Right atrium auricular region (tissue), 2 donors: Measurements from ENCODE around the gene OR1I1. TPM values are rescaled to one million over a fixed set of nuclear protein-coding genes. Genes with fewer than 3 reads are reported as not detected.
A peak's percentile ranks its signal among the peaks of the same experiment; 100 is the strongest.

Source experiments
- DNase-seq: peaks from one replicate; pipeline ENCODE4 v3.0.0-alpha.2; 2019; ENCODE audit warnings: low spot score
- H3K27ac ChIP-seq, 2 donors: fragments of 200-600 bp; sonication (generic); 1 replicate in 1 of 2; 2 replicates in 1 of 2; pipeline ENCODE4 v1.5.1; 2016 to 2019
- H3K27me3 ChIP-seq, 2 donors: fragments of 200-600 bp; sonication (generic); one replicate each; pipeline versions ENCODE4 v1.5.1 to v1.6.0; 2017 to 2019
- H3K36me3 ChIP-seq: fragments of 200-600 bp; sonication (generic); one replicate; pipeline ENCODE4 v1.5.1; 2016
- H3K4me1 ChIP-seq, 2 donors: fragments of 200-600 bp; sonication (generic); one replicate each; pipeline versions ENCODE4 v1.5.1 to v1.6.0; 2017 to 2019
- H3K4me3 ChIP-seq, 2 donors: fragments of 200-600 bp; sonication (generic); 1 replicate in 1 of 2; 2 replicates in 1 of 2; pipeline ENCODE4 v1.5.1; 2017 to 2019; ENCODE audit warnings: mild to moderate bottlenecking in 1 of 2, moderate library complexity in 1 of 2
- H3K9me3 ChIP-seq, 2 donors: fragments of 200-600 bp; sonication (generic); one replicate each; pipeline ENCODE4 v1.5.1; 2019
- total RNA-seq, 2 donors: library from RNA; depleted of rRNA; stranded (reverse); fragments of >200 nt; gene quantifications; one replicate each; pipeline ENCODE4 v1.1.0, GENCODE V29; 2016
- TF ChIP-seq, protein P1 (sequence below), 2 donors: fragments of 200-600 bp; sonication (generic); IDR thresholded peaks; one replicate each; pipeline ENCODE4 v1.5.1; 2019; ENCODE audit warnings: antibody characterized with exemption in 2 of 2

The OR1I1 gene
- total RNA-seq, 2 donors from 2014 or later: not detected

DNA sequence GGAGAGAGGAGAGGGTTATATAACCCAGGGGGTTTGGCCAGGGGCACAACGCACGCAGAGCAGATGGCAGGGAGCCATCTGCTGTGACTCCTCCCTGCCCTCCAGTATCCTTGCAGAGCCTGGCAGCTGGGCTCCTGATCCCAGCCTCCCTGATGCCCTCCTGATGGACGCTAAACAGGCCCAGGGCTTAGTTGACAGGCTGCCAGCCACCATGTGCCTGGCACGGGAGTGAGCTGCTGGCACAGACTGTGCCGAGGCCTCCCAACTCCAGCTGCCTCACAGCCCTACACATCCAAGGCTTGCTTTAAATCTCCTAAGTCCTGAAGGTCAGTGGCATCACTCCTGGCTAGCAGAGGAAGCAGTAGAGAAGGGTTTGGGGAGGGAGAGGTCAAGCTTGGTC is 41.9 kb downstream of the OR1I1 start:
- Histone ChIP-seq H3K27ac (peak overlapping the region; percentile 94 to 96), H3K9me3 (no peaks in the 10 kb centered on the region), H3K27me3 (no peaks in the 10 kb centered on the region), H3K4me1 (peaks cover 0 to 30% of the 10 kb centered on the region in 2 donors), H3K4me3 (peak overlapping the region; percentile 53 to 71), H3K36me3 (peaks cover 40% of the 10 kb centered on the region)
- TF ChIP-seq, protein P1, sequence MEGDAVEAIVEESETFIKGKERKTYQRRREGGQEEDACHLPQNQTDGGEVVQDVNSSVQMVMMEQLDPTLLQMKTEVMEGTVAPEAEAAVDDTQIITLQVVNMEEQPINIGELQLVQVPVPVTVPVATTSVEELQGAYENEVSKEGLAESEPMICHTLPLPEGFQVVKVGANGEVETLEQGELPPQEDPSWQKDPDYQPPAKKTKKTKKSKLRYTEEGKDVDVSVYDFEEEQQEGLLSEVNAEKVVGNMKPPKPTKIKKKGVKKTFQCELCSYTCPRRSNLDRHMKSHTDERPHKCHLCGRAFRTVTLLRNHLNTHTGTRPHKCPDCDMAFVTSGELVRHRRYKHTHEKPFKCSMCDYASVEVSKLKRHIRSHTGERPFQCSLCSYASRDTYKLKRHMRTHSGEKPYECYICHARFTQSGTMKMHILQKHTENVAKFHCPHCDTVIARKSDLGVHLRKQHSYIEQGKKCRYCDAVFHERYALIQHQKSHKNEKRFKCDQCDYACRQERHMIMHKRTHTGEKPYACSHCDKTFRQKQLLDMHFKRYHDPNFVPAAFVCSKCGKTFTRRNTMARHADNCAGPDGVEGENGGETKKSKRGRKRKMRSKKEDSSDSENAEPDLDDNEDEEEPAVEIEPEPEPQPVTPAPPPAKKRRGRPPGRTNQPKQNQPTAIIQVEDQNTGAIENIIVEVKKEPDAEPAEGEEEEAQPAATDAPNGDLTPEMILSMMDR (IDR thresholded peaks at IDR 0.05): no peak
- DNase-seq: peak; percentile 64

DNA sequence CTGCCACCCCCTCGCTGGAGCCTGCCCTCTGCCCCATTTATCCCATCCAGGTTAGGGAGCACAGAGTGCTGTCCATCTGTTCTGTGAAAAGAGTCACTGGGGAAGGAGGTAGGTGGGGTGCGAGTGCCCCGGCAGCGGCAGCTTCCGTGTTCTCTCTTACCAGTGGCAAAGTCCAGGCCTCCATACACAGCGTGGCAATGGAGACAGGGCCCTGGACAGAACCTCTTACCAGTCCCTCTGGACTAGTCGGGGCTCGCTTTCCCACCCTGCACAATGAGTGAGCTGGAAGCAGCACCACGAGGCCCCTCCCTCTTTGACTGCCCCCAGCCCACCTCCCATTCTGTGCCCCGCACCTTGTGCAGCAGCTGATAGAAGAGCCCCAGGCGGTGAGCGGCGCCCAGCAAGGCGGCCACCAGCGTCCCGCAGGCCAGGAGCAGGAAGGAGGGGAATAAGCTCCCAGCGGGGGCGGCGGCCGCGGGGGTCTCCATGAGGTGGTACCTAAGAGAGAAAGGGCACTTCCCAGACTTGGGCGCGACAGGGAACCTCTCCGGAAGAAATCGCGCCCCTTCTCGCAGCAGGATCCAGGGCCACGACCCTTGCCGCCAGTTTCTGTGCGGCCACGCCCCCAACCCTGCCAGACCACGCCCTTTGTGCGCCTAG is 42.7 kb downstream of the OR1I1 start:
- no peaks in the 10 kb centered on the region for H3K27me3 ChIP-seq
- H3K4me1 ChIP-seq: peaks cover 0 to 30% of the 10 kb centered on the region in 2 donors
- peak overlapping the region; percentile 53 to 71 for H3K4me3 ChIP-seq
- H3K27ac ChIP-seq: peak overlapping the region; percentile 94 to 96
- no peak for DNase-seq
- H3K36me3 ChIP-seq: peaks cover 32% of the 10 kb centered on the region
- no peaks in the 10 kb centered on the region for H3K9me3 ChIP-seq
- TF ChIP-seq, protein P1 (IDR thresholded peaks at IDR 0.05): no peak

DNA sequence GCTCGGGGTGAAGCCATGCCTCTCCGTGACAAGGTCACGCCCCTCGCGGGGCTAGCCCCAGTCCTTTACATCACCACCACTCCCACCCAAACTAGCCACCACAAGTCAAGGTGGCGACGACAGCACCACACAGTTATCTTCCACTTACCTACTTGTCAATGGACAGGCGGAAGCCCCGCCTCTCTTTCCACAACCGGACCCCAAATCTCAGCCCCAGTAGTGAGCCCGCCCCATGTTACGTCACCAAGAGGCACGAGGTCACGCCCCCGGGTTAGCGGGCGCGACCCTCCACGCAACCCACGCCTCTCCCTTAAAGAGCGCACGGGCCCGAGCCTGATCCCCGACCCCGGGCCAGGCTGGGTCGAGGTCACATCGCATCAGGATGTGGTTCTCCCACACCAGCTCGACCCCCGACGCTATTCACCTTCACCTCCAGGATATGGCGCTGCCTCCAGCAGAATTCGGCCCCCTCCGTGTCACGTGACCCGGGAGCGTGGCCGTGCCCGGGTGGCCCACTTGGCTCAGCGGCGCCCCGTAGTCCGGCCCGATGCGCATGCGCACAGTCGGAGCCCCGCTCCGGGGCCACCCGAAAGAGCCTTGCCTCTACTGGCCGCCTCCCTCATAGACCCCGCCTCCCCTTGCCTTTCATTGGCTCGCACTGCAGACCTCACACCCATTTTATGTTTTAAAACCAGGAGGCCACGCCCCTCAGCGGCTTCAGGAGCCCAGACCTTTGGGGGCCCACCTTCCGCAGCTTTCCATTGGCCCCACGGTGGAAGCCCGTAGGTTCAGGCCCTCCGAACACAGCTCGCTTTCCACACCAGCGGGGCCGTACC is 43.4 kb downstream of the OR1I1 start:
- Histone ChIP-seq H3K27ac (peak overlapping the region; percentile 94 to 96), H3K9me3 (no peaks in the 10 kb centered on the region), H3K27me3 (no peaks in the 10 kb centered on the region), H3K36me3 (peaks cover 24% of the 10 kb centered on the region), H3K4me1 (peaks cover 0 to 30% of the 10 kb centered on the region in 2 donors), H3K4me3 (peak overlapping the region; percentile 53 to 71)
- TF ChIP-seq, protein P1 (IDR thresholded peaks at IDR 0.05): no peak
- peak; percentile 99 for DNase-seq

DNA sequence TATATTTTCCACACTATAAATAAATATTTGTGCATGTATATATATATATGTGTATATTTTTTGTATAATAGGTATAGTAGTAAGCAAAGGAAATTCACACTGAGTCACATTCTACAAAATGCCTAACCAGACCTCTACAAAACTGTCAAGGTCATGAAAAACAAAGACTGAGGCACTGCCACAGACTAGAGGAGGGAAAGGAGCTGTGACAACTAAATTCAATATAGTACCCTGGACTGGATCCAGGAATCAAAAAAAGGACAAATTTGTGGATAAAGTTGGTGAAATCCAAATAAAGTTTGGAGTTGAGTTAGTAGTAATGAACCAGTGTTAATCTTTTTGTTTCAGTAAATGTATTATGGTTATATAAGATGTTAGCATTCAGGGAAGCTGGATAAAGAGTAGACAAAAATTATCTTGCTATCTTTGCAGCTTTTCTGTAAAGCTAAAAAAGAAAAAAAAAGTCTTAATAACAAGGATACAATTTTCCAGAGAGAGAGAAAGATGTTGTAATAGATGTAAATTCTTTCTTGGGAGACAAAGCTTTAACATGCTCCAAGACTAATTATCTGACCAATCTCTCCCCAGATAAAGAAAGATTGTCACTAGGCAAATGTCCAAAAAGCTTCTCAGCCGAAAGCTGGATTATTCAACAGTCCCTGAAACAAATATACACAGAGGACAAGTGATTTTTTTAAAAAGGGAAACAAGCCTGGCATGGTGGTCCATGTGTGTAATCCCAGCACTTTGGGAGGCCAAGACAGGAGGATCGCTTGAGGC is 44.3 kb downstream of the OR1I1 start:
- Histone ChIP-seq H3K9me3 (no peaks in the 10 kb centered on the region), H3K27ac (peak overlapping the region; percentile 94 to 96), H3K4me3 (peak overlapping the region; percentile 53 to 71), H3K36me3 (peaks cover 16% of the 10 kb centered on the region), H3K4me1 (peaks cover 0 to 30% of the 10 kb centered on the region in 2 donors), H3K27me3 (no peaks in the 10 kb centered on the region)
- TF ChIP-seq, protein P1 (IDR thresholded peaks at IDR 0.05): no peak
- DNase-seq: no peak

DNA sequence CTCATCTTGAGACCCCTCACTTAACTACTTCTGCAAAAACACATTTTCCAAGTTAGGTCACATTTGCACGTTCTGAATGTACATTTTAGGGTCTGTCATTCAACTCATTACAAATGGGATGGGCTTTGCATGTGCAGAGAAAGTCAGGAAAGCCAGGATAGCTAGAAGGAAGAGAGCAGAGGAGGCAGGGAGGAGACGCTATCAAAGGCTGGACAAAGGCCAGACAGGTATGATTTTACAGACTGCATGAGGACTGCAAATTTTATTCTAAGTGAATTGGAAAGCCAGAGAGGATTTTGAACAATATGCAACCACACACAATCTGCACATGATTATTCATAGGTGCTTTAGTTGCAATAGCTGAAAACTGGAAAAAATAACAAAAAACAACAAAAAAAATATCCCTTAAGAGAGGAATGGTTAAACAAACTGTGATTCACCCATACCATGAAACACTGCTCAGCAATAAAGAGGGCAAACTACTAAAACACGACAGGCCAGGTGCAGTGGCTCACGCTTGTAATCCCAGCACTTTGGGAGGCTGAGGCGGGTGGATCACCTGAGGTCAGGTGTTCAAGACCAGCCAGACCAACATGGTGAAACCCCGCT is 46.3 kb downstream of the OR1I1 start:
- Histone ChIP-seq H3K36me3 (no peaks in the 10 kb centered on the region), H3K4me1 (peaks cover 0 to 23% of the 10 kb centered on the region in 2 donors), H3K27ac (no peak overlapping the region), H3K4me3 (no peak overlapping the region), H3K27me3 (no peaks in the 10 kb centered on the region), H3K9me3 (no peaks in the 10 kb centered on the region)
- no peak for DNase-seq
- TF ChIP-seq, protein P1 (IDR thresholded peaks at IDR 0.05): no peak
